GM18517 (cell line): ENCODE measurements around the gene NES.
A peak's percentile ranks its signal among the peaks of the same experiment; 100 is the strongest.

Experiments used
- ATAC-seq: cut with Tn5 transposase; IDR thresholded peaks from one replicate; pipeline ENCODE4 v1.9.1; 2021; ENCODE audit warnings: mild to moderate bottlenecking, moderate library complexity; ENCODE audit not compliant: unreplicated experiment

NES gene

DNA sequence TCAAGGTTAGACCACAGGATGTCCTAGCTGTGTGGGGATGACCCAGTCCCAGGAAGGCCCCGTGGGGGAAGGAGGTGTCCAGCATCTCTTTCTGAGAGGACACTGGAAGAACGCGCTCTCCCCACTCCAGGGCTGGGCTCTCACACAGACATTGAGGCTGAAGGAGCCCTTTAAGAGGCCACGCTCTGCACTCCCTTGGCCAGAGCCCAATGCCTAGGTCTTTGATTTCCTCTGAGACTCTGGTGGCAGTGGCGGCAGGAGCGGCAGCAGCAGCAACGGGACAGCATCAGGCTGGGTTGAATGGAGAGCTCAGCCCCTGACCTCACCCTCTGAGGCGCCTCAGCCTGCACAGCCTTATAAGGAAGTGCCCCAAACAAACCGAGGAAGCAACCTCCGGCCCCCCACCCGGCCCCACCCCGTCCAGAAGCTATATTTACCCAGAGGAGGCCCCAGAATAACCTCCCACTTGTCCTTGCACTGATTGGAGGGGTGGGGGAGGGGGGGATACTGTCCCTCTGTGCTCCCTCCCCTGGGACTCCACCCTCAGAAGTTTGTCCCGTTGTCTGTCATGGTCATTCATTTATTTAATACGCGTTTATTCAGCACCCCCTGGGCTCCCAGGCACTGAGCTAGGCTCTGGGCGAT lies 12.3 kb downstream of the NES start:
- no peak for ATAC-seq

- ATAC-seq: no peak
These were observed 13.0 kb downstream of the NES start for GRCh38 chr1:156664046-156664766.

DNA sequence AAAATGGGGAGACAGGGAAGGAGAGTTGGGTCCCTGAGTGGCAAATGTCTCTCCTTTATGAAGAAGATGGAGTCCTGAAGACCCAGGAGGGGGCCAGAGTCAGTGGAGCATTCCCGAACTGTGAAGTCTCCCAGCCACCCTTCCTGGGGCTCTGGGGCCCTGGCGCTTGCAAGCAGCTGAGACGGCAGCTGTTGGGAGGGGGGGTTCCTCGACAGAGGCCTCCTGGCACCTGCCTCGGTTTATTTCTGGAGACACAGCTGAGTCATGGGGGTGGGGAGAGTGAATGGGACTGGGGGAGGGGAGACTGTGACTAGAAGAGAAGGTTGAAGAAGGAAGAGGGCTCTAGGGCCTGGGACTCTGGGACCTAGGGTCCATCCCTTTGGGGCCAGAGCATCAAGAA lies 14.0 kb downstream of the NES start:
- no peak for ATAC-seq

- no peak for ATAC-seq
These were observed 14.5 kb downstream of the NES start for GRCh38 chr1:156662800-156663055.

DNA sequence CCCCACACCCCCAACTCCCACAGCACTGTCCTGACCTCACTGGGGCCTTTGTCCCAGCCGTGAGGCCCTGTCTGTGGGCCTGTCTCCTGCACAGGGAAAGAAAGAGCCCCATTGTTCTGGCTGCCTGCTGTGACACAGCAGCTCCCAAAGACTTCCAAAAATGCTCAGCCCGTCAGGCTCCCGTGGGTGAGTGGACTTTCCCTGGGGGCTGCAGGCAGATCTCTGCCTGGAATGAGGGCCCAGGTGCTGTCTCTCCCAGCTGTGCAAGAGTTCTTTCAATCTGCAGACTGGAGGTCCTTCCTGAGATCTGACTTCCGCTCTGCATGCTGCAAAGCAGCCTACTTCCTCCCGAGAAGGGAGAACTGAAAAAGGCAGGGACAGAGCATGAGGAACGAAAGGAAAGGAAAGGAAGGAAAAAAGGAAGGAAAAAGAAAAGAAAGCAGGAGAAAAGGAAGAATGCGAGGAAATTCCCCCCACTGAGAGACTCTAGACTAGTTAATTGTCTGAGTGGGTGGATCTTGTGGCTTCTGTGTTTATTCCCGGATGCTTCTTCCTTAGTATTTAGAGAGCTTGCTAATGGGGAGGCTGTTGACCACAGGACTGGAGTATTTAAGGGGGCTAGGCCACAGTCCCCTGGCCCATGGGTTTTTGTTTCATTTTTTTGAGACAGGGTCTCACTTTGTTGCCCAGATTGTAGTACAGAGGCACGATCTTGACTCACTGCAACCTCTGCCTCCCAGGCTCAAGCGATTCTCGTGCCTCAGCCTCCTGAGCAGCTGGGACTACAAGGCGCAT lies 15.0 kb downstream of the NES start:
- ATAC-seq: no peak

DNA sequence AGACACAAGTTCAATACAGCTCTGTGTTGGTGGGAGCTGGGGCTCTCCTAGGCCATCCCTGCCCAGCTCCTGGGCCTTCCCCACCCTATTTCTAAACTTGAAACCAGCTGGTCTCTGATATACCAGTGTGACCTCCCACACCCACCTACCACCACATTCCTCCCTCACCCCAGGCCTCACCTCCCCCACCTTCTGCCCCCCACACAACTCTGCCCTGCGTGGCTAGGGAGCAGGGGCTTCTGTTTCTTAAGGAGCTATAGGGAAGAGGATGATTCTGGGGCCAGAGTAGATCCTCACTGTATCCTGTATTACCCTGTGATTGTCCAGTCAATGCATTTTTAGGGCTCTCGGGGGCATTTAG lies 16.5 kb downstream of the NES start:
- peak; percentile 1 for ATAC-seq

DNA sequence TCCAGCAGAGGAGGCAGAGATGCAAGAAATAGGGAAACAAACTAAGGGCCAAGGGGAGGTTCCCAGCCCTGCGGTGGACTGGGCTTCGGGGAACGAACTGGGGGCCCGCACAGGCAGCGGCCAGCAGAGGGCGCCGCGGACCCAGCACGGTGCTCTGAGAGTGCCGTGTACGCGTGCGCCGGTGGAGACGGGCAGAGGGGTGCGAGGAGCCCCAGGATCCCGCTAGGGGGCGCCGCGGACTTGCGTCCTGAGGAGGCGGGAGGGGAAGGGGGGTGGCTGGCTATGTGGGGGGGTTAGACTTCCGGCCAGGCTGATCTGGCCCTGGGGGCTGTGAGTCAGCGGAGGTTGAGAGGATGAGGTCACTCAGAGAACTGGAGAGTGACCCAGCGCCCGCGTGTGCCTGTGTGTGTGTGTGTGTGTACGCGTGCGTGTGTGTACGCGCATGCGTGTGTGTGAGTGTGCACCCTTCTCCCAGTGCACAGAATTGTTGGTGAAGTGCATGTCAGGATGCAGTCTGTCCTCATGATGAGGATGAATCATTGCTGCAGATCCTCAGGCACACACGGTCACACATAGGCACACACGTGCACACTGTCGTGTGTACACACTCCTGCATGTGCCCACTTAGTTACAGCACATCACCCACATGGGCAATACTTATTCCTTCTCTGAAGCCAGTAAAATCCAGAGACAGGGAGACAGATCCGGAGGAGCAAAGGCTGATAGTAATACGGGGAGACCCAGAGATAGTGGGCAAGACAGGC lies 17.0 kb downstream of the NES start:
- peak; percentile 45 for ATAC-seq

GRCh38 chr1:156659661-156659987 lies 17.6 kb downstream of the NES start:
- ATAC-seq: no peak

- no peak for ATAC-seq
These were observed 18.1 kb downstream of the NES start for GRCh38 chr1:156658945-156659574.

GRCh38 chr1:156658496-156658895 lies 18.7 kb downstream of the NES start:
- no peak for ATAC-seq

DNA sequence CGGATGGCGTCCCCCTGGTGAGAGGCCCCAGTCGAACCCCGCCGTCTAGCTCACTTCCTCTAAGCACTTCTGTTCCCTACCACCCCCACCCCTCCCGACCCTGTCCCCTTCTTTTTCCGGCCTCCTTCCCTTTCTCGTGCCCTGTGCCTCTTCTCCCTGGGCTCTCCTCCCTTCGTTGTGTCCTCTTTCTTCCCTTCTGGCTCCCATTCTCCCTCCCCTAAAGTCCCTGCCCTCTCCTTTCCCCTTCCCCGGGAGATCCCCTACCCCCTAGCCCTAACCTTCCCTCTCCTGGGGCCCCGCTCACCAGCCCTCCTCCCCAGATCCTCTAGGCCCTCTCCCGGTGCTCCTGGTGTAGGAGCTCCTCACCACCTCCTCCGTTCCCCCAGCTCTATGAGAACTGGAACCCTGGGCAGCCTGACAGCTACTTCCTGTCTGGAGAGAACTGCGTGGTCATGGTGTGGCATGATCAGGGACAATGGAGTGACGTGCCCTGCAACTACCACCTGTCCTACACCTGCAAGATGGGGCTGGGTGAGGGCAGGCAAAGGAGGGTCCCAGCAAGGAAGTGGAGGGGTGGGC lies 19.4 kb downstream of the NES start:
- ATAC-seq: no peak

GRCh38 chr1:156656806-156657740 lies 20.1 kb downstream of the NES start:
- no peak for ATAC-seq

- no peak for ATAC-seq
These were observed 21.2 kb downstream of the NES start for GRCh38 chr1:156655904-156656516.

DNA sequence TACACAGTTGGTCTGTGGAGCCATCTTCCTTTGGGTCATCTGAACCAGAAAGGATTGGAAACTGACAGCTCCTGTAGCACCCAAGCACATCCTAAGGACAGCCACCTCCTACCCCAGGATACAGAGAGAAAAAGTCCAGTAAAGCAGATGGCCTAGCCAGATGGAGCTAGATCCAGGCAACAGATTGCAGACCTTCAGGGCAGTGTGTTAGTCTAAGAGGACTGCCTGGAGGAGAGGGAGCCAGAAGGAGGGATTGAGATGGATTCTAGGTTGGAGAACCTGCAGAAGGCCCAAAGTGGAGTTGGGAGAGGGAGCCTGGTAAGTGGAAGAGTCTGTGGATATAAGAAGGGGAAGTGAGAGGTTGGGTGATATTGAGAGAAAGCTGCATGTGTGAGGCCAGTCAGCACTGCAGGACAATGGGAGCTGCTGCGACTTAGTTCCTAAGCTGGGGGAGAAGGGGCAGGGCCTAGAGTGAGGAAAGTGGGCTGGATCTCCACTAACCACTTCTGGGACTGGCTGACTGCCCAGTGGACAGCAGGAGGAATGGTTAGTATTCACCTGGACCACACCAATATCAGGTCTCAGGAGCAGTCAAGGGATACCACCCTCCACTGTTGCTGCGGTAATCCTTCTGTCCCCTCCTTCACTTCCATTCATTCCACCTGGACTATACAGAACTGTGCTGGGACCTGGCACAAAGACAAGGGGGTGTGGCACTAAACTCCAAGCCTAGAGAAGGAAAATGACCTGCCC lies 21.9 kb downstream of the NES start:
- no peak for ATAC-seq

DNA sequence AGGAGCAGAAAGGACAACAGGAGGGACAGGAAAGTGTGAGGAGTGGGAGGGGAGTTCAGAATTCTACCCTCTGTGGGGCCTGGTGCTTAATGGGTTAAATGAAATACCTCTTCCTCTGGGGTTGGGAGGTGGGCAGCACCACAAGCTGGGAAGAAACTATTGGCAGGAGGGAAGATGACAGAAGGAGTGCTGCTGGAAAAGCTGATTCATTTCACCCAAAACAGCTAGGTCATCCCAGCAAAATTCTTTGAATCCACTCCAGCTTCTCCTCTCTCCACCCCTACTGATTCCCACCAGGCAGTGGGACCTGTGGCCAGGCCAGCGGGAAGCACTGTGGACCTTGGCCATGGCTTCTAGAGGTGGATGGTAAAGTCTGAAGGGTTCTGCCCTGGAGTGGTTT lies 22.5 kb downstream of the NES start:
- ATAC-seq: no peak

- ATAC-seq: no peak
These were observed 24.2 kb downstream of the NES start for GRCh38 chr1:156652992-156653355.

DNA sequence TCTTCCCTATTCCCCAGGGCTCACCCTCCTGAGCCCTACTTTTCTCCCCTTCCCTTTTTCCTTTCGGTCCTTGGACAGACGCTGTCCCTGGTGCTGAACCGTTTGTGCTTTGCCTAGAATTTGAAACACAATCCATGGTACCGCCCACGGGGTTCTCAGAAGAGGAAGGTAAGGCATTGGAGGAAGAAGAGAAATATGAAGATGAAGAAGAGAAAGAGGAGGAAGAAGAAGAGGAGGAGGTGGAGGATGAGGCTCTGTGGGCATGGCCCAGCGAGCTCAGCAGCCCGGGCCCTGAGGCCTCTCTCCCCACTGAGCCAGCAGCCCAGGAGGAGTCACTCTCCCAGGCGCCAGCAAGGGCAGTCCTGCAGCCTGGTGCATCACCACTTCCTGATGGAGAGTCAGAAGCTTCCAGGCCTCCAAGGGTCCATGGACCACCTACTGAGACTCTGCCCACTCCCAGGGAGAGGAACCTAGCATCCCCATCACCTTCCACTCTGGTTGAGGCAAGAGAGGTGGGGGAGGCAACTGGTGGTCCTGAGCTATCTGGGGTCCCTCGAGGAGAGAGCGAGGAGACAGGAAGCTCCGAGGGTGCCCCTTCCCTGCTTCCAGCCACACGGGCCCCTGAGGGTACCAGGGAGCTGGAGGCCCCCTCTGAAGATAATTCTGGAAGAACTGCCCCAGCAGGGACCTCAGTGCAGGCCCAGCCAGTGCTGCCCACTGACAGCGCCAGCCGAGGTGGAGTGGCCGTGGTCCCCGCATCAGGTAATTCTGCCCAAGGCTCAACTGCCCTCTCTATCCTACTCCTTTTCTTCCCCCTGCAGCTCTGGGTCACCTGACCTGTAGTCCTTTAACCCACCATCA lies 24.8 kb downstream of the NES start:
- ATAC-seq: no peak

DNA sequence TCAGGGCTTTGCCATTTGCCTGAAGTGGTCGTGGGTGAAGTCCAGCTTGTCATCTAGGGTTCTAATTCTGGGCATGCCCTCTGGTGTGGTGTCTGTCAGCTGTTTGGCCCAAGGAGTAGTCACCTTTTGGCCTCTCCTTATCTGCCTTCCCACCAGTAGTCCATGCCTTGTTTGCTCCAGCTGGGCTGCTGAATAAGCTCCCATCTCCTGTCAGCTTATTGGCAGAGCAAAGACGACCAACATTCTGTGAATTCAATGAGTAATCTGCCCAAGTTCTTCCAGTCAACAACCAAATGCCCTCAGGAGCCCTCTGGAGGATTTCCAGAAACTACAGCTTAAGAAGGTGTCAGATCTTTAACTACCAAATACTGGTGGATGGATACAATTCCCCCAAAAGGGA lies 28.3 kb downstream of the NES start:
- ATAC-seq: no peak
